ENCODE data around the gene TMEM222. TPM values are rescaled to one million over a fixed set of nuclear protein-coding genes. Genes with fewer than 3 reads are reported as not detected.

TMEM222 gene
- total and polyA plus RNA-seq, 2 of the 4 experiments (the other 2 are of a cell fraction) = 19.9 to 54.1 TPM

DNA sequence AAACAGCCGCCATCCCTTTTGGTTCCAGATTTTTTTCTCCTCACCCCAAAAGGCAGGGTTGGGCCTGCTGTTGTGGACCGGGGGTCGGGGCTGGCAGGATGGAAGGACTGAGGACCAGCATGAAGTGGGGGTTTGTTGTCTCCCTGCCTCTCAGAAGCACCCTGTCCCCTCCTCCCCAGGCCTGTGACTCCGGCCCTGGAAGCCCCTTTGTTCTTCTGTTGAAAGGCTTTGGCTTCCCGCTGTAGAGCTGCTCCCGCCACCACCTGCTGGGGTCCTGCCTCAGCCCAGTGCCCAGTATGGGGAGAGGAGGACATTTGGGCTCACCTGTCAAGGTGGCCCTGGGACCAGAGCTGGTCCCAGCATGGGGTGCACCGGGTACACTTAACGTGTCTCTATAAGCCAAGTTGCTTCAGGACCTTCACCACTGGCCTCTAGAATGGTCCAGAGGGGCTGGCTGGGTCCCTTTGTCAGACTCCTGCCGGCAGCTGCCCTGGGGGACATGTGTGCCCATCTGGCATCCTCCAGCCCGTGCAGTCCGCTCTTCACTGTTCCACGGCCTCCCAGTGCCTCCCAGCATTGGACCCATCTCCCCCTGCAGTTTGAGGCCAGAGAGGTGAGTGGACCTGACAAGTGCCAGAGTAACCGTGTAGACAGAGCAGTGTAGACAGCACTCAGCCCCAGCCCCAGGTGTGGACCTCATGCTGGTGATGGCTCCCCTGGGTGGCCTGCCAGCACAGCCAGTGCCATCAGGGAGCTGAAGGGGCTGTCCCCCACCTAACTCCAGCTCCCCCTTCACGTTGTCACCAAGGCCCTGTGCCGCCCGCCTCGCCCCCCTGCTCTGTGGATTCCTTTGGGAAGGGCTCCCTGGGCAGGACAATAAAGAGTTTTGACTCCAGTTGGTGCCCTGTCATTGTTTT lies 13.8 kb downstream of the TMEM222 start:
- peaks cover 19% of the 10 kb centered on the region for H4K20me1 ChIP-seq (ENCODE audit: insufficient read depth, low read length)
- H2AK9ac ChIP-seq (replicated peaks; ENCODE audit: low read depth, low read length, poor library complexity) = peak overlapping the region; percentile 37
- BruUV-seq (replicated peaks) = TSS peak; percentile 71
- H3K14ac ChIP-seq (replicated peaks; ENCODE audit: low read depth, low read length) = no peak overlapping the region
- H3K4me3 ChIP-seq (ENCODE audit: insufficient read depth, low read depth, low read length) = no peak overlapping the region
- peaks cover 46% of the 10 kb centered on the region for H3K36me3 ChIP-seq (ENCODE audit: control insufficient read depth, insufficient read depth, low read length)
- H3K9me1 ChIP-seq (ENCODE audit: insufficient read depth, low read length) = no peaks in the 10 kb centered on the region
- H4K8ac ChIP-seq (ENCODE audit: low read depth in 2 of 2, low read length in 2 of 2) = no peak overlapping the region
- no peak overlapping the region for H4K5ac ChIP-seq (ENCODE audit: low read depth, low read length)
- ATAC-seq (ENCODE audit: low read depth) (no peak), DNase-seq (no peak)
- no peak overlapping the region for H2BK15ac ChIP-seq (ENCODE audit: low read depth, low read length)
- intact Hi-C loops (cut with micrococcal nuclease) (no loop called here), in situ Hi-C loops (cut with MboI; ENCODE audit: low sequenced_read_pairs) (no loop called here), dilution Hi-C loops (cut with HindIII; ENCODE audit: low sequenced_read_pairs, unreplicated experiment) (no loop called here)
- H3K79me1 ChIP-seq (ENCODE audit: low read depth in 1 of 2, low read length in 2 of 2) = peaks cover 0 to 17% of the 10 kb centered on the region in 2 experiments; a peak in 3 of 4 replicates
- no peak overlapping the region for H2BK20ac ChIP-seq (ENCODE audit: low read depth, low read length)
- no peak overlapping the region for H3K18ac ChIP-seq (ENCODE audit: low read depth, low read length)
- no peak overlapping the region for H3K9ac ChIP-seq (ENCODE audit: low read depth, low read length)
- no peak overlapping the region for H3K23ac ChIP-seq (ENCODE audit: low read depth, low read length)
- no peak overlapping the region for H2AK5ac ChIP-seq (ENCODE audit: low read depth, low read length)
- H3K4me1 ChIP-seq (ENCODE audit: control insufficient read depth, insufficient read depth, low read length) = peaks cover under 1% of the 10 kb centered on the region; the same call in 1 of the 2 replicates
- no peak overlapping the region for H3K4ac ChIP-seq (ENCODE audit: low read depth, low read length)
- no peak overlapping the region for H2BK120ac ChIP-seq (ENCODE audit: low read depth, low read length)
- H3K27ac ChIP-seq (ENCODE audit: insufficient read depth, low read length) = no peak overlapping the region
- 86% methylated on average over 10 of the region's 17 CpGs; no CpG with 5 or more reads in 1 of the 2 experiments for WGBS, 2 experiments (ENCODE audit: extremely low coverage in 2 of 2, insufficient read length in 1 of 2)
- no peak overlapping the region for H3K56ac ChIP-seq (ENCODE audit: extremely low read depth, insufficient read depth, low read length)
- no peaks in the 10 kb centered on the region for H3K27me3 ChIP-seq (ENCODE audit: control insufficient read depth, insufficient read depth, low read length)
- no peak overlapping the region for H4K91ac ChIP-seq (ENCODE audit: insufficient read depth, low read depth, low read length)
- POLR2A ChIA-PET (ENCODE audit: unreplicated experiment) = no interaction called here
- no peak overlapping the region for H2BK5ac ChIP-seq (ENCODE audit: low read depth, low read length, poor library complexity, severe bottlenecking)
- H3K4me2 ChIP-seq (ENCODE audit: low read depth, low read length) = no peak overlapping the region
- CTCF ChIA-PET = no interaction called here
- no peaks in the 10 kb centered on the region for H3K9me3 ChIP-seq (ENCODE audit: control insufficient read depth, insufficient read depth, low read length)
- no peak overlapping the region for H2AFZ ChIP-seq (replicated peaks; ENCODE audit: low read length, poor library complexity)
- TF ChIP-seq MAZ (IDR thresholded peaks at IDR 0.05; ENCODE audit: borderline replicate concordance, low read depth, low read length) = no peak
- no peak for TF ChIP-seq FOS (IDR thresholded peaks at IDR 0.05; ENCODE audit: low read depth, low read length)
- TF ChIP-seq, protein P1, sequence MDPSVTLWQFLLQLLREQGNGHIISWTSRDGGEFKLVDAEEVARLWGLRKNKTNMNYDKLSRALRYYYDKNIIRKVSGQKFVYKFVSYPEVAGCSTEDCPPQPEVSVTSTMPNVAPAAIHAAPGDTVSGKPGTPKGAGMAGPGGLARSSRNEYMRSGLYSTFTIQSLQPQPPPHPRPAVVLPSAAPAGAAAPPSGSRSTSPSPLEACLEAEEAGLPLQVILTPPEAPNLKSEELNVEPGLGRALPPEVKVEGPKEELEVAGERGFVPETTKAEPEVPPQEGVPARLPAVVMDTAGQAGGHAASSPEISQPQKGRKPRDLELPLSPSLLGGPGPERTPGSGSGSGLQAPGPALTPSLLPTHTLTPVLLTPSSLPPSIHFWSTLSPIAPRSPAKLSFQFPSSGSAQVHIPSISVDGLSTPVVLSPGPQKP (IDR thresholded peaks at IDR 0.05; ENCODE audit: borderline replicate concordance, low read depth, low read length) = no peak
- TF ChIP-seq RAD21 (IDR thresholded peaks at IDR 0.05; ENCODE audit: low read length) = no peak
- no peak for TF ChIP-seq CHD1 (IDR thresholded peaks at IDR 0.05; ENCODE audit: low read depth, low read length)
- TF ChIP-seq SMC3 (IDR thresholded peaks at IDR 0.05; ENCODE audit: low read depth, low read length) = no peak
- no peak for TF ChIP-seq CEBPB (IDR thresholded peaks at IDR 0.05; ENCODE audit: low read depth, low read length)
- TF ChIP-seq RFX5 (IDR thresholded peaks at IDR 0.05; ENCODE audit: low read depth, low read length) = no peak
- TF ChIP-seq MXI1 (IDR thresholded peaks at IDR 0.05; ENCODE audit: borderline replicate concordance, low read depth, low read length) = no peak
- TF ChIP-seq, protein P2, sequence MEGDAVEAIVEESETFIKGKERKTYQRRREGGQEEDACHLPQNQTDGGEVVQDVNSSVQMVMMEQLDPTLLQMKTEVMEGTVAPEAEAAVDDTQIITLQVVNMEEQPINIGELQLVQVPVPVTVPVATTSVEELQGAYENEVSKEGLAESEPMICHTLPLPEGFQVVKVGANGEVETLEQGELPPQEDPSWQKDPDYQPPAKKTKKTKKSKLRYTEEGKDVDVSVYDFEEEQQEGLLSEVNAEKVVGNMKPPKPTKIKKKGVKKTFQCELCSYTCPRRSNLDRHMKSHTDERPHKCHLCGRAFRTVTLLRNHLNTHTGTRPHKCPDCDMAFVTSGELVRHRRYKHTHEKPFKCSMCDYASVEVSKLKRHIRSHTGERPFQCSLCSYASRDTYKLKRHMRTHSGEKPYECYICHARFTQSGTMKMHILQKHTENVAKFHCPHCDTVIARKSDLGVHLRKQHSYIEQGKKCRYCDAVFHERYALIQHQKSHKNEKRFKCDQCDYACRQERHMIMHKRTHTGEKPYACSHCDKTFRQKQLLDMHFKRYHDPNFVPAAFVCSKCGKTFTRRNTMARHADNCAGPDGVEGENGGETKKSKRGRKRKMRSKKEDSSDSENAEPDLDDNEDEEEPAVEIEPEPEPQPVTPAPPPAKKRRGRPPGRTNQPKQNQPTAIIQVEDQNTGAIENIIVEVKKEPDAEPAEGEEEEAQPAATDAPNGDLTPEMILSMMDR (conservative IDR thresholded peaks at IDR 0.05; ENCODE audit: low read depth, low read length) = no peak
- no peak for TF ChIP-seq MAFK (IDR thresholded peaks at IDR 0.05; ENCODE audit: low read depth, low read length)
- TF ChIP-seq POLR2A (IDR thresholded peaks at IDR 0.05; ENCODE audit: low read depth, low read length) = no peak
- no peak for TF ChIP-seq BHLHE40 (IDR thresholded peaks at IDR 0.05; ENCODE audit: low read depth, low read length)
- TF ChIP-seq, protein P3, sequence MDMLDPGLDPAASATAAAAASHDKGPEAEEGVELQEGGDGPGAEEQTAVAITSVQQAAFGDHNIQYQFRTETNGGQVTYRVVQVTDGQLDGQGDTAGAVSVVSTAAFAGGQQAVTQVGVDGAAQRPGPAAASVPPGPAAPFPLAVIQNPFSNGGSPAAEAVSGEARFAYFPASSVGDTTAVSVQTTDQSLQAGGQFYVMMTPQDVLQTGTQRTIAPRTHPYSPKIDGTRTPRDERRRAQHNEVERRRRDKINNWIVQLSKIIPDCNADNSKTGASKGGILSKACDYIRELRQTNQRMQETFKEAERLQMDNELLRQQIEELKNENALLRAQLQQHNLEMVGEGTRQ (IDR thresholded peaks at IDR 0.05; ENCODE audit: low read depth, low read length) = no peak
- TF ChIP-seq NFE2L2 (IDR thresholded peaks at IDR 0.05; ENCODE audit: low read depth, low read length) = no peak

All from IMR-90 (cell line).